HG03457 (cell line): Measurements from ENCODE around the gene GGPS1.
A peak's percentile ranks its signal among the peaks of the same experiment; 100 is the strongest.
"Not testable (repeated sequence)": the region's sequence is repeated elsewhere in the genome, so short reads cannot be mapped to it uniquely, and the experiment has no call there.

Experiments used
- ATAC-seq: cut with Tn5 transposase; IDR thresholded peaks from one replicate; pipeline ENCODE4 v1.9.1; 2021; ENCODE audit warnings: moderate number of reproducible peaks; ENCODE audit not compliant: unreplicated experiment

GGPS1 gene

DNA sequence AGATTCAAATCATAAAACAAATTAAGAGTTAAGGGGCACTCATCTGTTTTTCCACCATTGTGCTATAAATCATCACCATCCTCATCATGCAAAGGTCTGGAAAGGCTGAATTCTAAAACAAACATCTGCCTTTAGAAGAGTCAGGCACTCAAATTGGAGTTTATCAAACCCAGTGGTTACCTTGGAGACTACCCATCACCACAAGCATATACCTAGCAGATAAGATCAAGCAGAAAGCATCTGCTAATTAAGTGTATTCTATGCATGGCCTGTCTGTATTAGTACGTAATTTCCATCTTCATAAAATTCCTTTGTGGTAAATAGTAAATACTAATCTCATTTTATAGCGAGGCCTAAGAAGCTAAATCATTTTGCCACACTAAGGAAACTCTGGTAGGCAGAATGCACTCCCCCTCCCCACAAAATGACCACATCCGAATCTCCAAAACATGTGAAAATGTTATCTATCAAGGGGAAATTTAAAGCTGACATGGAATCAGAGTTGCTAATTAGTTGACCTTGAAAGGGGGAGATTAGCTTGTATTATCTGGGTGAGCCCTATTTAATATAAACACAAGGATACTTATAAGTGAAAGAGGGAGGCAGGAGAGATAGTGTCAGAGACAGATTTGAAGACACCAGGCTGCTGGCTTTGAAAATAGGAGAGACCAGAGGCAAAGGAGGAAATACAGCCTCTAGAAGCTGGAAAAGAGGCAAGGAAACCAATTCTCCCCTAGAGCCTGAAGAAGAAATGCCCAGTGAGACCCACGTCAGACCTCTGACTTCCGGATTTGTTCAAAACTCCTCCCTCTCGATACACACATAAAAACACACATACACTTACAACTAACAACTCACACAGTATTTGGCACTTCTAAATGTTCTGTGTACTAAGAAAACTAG, 23.6 kb upstream of the GGPS1 start:
- ATAC-seq = no peak

DNA sequence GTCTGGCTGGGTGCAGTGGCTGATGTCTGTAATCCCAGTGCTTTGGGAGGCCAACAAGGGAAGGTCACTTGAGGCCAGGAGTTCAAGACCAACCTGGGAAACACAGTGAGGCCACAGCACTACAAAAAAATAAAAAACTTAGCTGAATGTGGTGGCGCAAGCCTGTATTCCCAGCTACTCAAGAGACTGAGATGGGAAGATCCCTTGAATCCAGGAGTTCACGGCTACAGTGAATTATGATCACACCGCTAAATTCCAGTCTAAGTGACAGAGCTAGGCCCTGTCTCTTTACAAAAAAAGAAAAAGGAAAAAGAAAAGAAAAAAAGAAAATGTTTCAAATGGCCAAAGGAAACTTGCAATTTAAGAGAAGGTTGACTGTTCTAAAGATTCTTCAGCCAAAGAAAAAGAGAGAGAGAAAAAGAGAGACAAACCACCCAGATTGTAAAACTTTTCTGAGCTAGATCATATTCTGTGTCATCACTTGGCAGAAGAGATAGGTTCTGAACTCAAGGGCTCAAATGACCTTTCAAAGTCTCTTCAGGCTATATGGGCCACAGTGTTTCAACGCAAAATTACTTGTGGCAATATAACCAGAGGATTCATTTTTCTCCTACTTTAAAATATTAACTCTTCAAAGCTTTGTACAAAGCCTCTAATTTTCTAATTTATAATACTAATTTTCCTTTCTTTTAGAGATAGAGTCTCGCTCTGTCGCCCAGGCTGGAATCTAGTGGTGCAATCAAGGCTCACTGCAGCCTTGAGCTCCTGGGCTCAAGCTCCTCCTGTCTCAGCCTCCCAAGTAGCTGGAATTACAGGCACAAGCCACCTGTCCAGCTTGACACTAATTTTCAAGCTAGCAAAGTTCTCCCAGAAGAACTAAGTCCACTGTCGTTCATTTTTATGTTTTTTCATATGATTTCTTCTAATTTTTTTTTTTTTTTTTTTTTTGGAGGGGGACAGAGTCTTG, 20.9 kb upstream of the GGPS1 start:
- no peak for ATAC-seq

DNA sequence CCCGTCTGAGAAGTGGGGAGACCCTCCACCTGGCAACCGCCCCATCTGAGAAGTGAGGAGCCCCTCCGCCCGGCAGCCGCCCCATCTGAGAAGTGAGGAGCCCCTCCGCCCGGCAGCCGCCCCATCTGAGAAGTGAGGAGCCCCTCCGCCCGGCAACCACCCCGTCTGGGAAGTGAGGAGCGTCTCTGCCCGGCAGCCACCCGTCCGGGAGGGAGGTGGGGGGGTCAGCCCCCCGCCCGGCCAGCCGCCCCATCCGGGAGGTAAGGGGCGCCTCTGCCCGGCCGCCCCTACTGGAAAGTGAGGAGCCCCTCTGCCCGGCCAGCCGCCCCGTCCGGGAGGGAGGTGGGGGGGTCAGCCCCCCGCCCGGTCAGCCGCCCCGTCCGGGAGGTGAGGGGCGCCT, 19.2 kb upstream of the GGPS1 start:
- not testable (repeated sequence) for ATAC-seq

DNA sequence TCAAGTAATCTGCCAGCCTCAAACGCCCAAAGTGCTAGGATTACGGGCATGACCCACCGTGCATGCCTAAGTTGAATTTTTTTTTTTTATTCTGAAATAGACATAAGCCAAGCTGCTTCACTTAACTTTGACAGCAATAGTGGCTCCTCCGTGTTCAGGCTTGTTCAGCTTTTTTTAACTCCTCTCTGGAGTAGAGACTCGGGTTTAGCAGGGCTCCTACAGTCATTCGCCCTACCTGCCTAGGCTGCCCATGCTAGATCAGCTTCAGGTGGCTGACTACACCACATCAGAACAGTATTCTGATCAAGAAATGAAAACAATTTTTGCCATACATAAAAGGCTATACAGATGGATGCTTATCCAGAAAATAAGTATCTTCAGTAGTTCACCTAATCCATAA, 15.1 kb upstream of the GGPS1 start:
- no peak for ATAC-seq

DNA sequence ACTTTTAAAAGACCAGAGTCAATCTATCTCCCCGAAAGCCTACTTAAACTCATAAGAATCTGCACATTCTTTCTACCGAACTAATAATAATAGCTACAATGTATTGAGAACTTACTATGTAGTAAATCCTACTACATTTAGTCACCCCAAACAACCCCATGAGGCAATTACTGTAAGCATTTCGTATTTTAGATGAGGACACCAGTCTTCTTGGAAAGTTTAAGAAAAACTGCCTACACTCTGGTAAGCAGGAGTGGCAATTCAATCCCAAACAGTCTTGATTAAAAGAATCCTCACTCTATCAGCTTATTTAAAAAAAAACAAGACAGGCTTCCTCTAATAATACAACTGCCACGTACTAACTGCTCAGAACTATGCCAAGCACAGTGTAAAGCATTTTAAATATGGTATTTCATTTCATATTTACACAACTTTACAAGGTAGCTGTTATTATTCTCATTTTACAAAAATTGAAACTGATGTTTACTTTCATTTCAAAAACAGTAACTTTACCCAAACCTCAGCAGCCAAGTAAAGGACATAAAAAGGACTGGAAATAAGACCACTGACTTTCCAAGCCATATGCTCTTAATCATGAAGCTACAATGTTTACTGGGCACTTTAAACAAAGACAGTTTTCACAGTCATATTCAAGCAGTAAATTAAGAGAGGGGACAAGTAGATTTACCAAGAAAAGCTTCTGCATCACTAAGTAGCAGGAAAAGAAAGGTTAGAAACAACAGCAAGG, 14.3 kb upstream of the GGPS1 start:
- ATAC-seq = no peak

DNA sequence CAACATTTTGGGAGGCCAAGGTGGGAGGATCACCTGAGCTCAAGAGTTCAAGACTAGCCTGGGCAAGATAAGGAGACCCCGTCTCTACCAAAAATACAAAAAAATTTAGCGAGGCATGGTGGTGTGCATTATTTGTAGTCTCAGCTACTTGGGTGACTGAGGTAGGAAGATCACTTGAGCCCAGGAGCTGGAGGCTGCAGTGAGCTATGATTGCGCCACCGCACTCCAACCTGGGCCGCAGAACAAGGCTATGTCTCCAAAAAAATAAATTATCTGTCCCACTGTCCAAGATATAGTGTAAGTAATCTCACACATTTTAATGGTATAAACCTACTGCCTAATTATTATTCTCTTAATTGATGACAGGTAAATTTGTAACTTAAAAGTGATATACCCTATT, 13.2 kb upstream of the GGPS1 start:
- no peak for ATAC-seq

DNA sequence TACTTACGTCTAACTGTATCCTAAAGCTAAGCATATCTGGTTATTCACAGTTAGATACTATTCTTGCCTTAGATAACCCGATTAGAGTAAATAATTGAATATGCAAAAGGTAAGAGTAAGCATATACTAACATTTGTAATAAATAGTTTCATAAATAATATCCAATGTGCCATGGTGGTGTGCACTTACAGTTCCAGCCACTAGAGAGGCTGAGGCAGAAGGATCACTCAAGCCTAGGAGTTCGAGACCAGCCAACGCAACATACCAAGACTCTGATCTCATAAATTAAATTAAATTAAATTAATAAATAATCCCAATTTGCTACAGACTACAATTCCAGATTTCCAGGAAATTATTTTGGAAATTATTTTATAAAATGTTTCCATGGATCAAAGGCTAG, 12.6 kb upstream of the GGPS1 start:
- no peak for ATAC-seq

DNA sequence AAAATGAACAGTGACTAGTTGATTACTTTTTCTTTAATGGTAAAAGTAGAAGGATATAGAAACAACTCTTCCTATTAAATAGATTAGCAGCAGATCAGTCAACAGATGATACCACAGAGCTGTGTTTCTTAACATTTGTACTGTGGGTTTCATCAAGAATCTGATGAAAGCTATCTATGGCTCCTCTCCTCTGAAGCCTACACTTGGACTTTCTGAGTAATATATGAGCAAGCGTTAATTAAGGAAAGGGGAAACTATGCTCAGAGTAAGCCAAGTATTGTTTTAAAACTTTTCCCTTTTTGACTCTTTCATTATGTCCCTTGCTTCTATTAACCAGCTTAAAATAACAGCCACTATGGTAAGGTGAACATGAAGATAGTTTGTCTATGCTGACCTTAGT, 11.2 kb upstream of the GGPS1 start:
- ATAC-seq = no peak

DNA sequence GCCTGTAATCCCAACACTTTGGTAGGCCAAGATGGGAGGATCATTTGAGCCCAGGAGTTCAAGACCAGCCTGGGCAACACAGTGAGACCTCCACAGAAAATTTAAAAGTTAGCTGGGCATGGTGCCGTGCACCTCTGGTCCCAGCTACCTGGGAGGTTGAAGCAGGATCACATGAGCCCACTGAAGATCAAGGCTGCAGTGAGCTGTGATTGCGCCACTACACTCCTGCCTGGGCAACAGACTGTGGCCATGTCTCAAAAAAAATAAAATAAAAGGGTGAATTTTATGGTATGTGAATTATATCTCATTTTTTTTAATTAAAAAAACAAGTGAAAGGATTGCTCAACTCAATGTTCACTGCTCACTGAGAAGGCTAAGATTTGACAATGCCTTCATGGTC, 9.1 kb upstream of the GGPS1 start:
- ATAC-seq = no peak

DNA sequence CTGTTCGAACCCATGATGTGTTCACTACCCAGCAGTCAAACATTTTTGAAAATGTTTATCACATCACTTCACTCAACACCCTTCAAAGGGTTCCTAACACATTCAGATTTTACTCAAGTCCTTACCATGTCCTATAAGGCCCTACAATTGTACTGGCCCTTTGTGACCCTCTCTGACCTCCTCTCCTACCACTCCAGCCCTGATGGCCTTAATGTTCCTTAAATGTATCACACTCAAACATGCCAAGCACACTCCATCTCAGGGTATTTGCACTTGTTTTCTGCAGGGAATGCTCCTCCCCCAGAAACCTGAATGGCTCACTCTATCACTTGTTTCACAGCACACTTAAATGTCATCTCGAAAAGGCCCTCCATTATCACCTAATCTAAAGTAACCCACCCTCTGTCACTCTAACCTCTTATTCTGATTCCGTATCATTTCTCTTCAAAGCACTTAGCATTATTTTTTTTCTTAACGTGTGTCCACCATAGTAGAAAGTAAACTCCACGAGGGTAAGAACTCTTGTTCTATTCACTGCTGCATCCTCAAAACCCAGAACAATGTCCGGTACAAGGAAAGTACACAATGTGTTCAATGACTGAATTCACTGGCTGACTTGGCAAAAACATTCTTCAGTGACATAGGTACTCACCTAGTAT, 7.7 kb upstream of the GGPS1 start:
- no peak for ATAC-seq

DNA sequence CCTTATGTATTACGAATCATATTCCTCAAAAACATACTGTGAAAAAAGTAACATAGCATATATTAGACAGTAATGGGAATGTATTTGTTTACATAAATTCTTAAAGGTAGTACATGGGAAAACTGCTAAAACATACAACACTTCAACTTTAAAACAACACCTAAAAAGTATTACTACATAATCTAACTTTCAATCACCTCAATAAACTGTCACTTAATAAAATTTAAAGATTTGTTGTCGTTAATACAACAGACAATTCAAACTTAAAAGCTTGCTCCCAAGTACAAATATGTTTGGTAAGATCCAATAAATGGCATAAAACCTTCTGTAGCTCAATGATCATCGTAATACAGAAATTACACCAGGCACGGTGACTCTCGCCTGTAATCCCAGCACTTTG, 4.1 kb upstream of the GGPS1 start:
- no peak for ATAC-seq

DNA sequence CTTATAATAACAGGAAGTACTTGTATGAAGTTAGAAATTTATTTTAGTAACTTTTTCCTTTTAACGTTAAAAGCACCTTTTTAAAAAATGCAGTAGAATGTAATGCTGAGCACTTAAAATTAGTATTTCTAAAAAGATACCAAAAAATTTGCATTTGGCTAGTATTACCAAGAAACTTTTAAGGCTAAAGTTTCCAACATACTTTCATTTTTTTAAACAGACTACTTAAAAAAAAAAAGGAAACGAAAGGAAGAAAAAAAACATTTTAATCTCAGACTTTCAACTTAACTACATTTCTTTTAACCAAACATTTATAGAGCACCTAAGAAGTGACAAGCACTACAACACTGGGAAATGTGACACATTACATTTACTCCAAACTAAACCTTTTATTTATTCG, 3.2 kb upstream of the GGPS1 start:
- no peak for ATAC-seq

DNA sequence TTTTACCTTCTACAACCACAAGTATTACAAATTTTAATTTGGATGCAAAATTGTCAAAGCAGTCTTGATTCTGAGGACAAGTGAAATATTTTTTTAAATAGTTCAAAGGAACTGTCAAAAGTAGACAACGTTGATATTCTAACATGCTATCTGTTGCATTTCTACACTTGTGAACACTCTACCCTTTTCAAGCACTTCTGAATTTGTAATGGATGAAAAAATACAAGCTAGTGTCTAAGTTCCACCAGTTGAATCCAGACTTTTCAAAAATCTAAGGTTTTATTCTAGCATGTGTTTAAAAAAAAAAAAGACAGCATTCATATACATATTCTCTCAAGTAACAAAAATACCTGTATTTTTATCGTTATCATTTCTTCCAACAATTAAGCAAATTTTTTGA, 2.5 kb upstream of the GGPS1 start:
- no peak for ATAC-seq

DNA sequence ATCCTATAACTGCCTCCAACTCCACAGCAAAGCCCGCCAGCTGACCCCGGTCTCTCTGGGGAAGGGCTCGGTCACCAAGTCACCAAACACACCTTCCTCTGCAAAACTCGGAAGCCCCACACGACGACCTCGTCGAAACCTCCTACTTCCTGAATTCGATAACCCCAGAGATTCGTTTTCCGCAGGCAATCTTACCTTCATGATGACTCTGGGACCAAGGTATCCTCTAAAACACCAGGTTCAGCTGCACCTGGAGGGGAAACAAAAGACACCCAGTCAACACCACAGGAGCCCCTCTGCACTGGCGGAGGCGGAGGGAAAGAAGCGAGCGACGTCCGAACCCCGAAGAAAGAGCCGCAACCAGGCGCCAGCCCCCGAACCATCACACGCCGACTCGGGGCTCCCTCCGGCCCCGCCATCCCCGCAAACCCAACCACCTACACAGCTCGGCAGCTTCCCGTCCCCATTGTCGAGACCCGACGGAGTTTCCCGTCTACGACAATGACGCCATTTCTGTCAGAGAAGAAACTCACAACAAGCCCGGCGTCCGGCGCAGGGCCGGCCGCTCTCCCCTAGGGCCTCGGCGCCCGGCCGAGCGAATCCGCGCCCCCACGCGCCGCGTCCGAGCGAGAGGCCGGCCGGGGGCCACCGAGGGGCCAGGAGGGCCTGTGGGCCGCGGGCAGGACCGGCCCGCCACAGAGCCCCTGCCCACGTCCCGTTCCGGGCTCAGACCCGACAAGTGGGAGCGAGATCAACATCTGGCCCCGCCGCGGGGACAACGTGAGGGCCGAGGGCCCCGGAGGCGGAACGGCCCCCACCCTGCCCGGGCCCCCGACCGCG, 1.4 kb upstream of the GGPS1 start:
- ATAC-seq = no peak

DNA sequence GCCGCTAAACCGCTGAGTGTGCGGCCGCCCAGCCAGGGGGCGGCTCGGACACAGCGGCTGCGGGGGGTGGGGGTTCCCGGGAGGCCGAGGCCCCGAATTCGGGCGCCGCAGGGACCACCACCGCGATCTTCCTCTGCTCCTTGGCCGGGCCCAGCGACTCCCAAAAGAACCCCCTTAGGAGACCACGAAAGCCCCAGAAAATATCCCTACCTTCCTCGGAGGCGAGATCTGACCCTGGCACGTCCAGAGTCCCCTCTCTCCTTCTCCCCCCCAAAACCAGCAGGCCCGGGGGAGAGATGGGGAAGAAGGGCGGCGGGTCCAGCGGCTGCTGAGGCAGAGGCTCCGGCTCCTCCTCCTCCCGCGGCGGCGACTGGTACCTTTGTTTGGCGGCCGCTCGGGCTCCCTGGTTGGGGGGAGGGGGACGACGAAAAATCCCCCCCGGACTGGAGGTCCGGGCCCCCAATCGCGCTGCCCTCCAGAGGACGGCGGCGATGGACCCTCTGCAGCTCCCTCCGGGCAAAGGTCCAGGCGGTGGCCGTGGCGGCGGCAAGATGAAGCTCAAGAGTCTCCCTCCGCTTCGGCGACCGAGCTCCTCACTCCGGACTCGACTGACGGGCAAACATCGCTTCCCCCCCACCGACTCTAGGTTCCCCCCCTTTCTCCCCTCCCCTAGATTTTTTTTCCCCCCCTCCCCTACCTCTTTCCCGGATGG, 655 bp upstream of the GGPS1 start, which contains the start of gene ARID4B:
Gene ARID4B, minus strand, starts transcription at position 621 of the 712 bp plus-strand sequence. CDS start 1,260 bp downstream, outside the sequence.
- peak; percentile 9 for ATAC-seq

DNA sequence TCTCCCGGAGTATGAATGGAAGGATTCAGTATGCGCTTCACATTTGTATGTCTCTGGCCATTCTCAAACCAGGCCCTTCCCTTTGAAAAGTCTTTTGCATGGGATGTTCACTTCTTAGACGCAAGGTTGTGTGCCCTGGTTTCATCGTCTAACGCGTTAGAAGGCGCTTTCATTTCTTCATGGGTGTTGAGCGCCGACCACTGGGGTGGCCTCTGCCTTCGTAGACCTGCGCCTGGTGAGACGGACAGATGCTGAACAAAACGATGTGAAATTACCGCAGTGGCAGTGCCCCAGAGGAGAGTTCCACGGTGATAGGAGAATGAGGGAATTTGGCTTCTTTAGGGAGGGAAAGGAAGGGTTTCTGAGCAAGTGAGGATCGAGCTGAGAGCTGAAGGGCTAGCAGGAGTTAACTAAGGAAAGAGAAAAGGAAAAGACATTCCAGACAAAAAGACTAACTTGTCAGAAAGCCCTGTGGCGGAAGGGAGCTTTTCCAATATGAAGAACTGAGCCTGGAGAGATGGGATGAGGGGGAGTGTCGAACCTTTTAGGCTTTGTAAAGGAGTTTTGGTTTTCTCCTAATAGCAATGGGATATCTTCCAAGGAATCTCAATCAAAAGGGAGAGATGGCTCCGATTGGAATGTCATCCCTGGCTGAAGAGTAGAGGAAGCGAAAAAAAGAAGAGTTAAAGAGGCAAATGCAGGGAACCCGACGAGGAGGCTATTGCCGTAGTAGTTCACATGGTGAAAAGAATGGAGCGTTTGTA, 951 bp downstream of the GGPS1 start:
- ATAC-seq = peak; percentile 28

DNA sequence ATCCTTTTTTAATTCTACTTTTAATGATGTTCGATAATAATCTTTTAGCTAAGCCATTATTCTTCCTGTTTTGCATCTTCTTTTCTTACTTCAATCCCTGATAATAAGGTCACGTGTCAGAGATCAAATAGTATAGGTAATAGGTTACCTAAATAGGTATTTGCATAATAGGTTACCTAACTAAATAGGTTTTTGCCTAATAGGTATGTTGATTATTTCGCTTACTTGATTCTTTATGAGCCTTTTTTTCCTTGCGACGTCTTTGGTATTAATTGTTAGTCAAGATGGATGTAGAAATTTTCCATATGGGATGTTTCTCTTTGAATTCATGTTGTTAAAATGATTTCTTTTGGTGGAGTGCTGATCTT, 2.5 kb downstream of the GGPS1 start:
- ATAC-seq = no peak

DNA sequence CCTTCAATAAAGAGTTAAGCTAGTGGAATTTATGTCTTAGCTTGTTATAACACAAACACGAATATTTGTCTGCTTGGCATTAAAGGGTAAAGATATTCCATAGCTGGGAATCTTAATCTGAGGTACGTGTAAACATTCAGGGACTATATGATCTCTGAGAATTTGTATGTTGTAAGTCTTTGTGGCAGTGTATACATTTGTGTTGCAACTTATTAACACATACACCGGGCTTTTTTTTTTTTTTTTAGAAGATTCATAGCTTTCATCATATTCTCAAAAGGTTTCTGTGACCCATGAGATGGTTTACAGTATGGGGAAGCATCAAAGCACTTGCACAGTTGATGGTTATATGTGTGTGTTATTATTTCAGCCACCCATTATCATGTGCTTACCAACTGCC, 3.0 kb downstream of the GGPS1 start:
- no peak for ATAC-seq
